ENCODE results near the gene SS18L1.

- no peak for TF ChIP-seq CTCF (IDR thresholded peaks at IDR 0.05; ENCODE audit: low read depth, low read length)
- TF ChIP-seq EZH2phosphoT487 (IDR thresholded peaks at IDR 0.05; ENCODE audit: low read depth) = no peak
Measured at GRCh38 chr20:62112368-62112767, 31.2 kb upstream of the SS18L1 start.

All from OCI-LY3 (cell line).